ENCODE results near the gene MYEF2. TPM values are rescaled to one million over a fixed set of nuclear protein-coding genes. Genes with fewer than 3 reads are reported as not detected.

The MYEF2 gene
- total RNA-seq, 2 donors from 2014 or later: 6.3 to 13.4 TPM

GRCh38 chr15:48096355-48096786, 81.7 kb downstream of the MYEF2 start:
- no peak for ATAC-seq
- no peak for DNase-seq
- intact Hi-C loops (cut with DNase I): no loop called here

- DNase-seq (no peak), ATAC-seq (no peak)
- intact Hi-C loops (cut with DNase I): no loop called here
These were observed 86.6 kb downstream of the MYEF2 start for GRCh38 chr15:48091522-48091921.

- intact Hi-C loops (cut with DNase I): no loop called here
- DNase-seq (no peak), ATAC-seq (no peak)
These were observed 87.4 kb downstream of the MYEF2 start for GRCh38 chr15:48090666-48091065.

- intact Hi-C loops (cut with DNase I): no loop called here
- no peak for DNase-seq
- ATAC-seq: no peak
These were observed 88.0 kb downstream of the MYEF2 start for GRCh38 chr15:48090115-48090514.

GRCh38 chr15:48089702-48090101, 88.4 kb downstream of the MYEF2 start:
- intact Hi-C loops (cut with DNase I): no loop called here
- ATAC-seq: no peak
- no peak for DNase-seq

GRCh38 chr15:48087844-48088243, 90.3 kb downstream of the MYEF2 start:
- intact Hi-C loops (cut with DNase I): no loop called here
- no peak for DNase-seq
- no peak for ATAC-seq

- DNase-seq (no peak), ATAC-seq (peak in 1 of 2 donors; percentile 79)
- intact Hi-C loops (cut with DNase I): no loop called here
These were observed 91.5 kb downstream of the MYEF2 start for GRCh38 chr15:48086576-48086975.

GRCh38 chr15:48086133-48086532, 92.0 kb downstream of the MYEF2 start:
- intact Hi-C loops (cut with DNase I): no loop called here
- DNase-seq (no peak), ATAC-seq (peak in 1 of 2 donors; percentile 50)

- no peak for DNase-seq
- ATAC-seq: no peak
- intact Hi-C loops (cut with DNase I): no loop called here
These were observed 92.5 kb downstream of the MYEF2 start for GRCh38 chr15:48085591-48085930.

- intact Hi-C loops (cut with DNase I): no loop called here
- DNase-seq: no peak
These were observed 93.1 kb downstream of the MYEF2 start for GRCh38 chr15:48084759-48085590.

More at GRCh38 chr15:48084759-48085590, 93.1 kb downstream of the MYEF2 start:
- ATAC-seq: peak in 1 of 2 donors; percentile 39

Other genes with a start within 250 kb of the MYEF2 start
- gene SLC24A5, start 57.3 kb downstream of the MYEF2 start, total RNA-seq: not detected
- gene CTXN2, start 13.4 kb upstream of the MYEF2 start, total RNA-seq: not detected
- gene SLC12A1, start 28.0 kb upstream of the MYEF2 start, total RNA-seq: not detected
- 10 to 100 TPM; 76.6 to 83.6 TPM for gene DUT, start 153.1 kb upstream of the MYEF2 start, total RNA-seq

Data from left cardiac atrium (tissue), 4 donors.